Measurements from ENCODE around the gene ALDH6A1.
"Not testable (repeated sequence)": the region's sequence is repeated elsewhere in the genome, so short reads cannot be mapped to it uniquely, and the experiment has no call there.

Gene ALDH6A1

DNA sequence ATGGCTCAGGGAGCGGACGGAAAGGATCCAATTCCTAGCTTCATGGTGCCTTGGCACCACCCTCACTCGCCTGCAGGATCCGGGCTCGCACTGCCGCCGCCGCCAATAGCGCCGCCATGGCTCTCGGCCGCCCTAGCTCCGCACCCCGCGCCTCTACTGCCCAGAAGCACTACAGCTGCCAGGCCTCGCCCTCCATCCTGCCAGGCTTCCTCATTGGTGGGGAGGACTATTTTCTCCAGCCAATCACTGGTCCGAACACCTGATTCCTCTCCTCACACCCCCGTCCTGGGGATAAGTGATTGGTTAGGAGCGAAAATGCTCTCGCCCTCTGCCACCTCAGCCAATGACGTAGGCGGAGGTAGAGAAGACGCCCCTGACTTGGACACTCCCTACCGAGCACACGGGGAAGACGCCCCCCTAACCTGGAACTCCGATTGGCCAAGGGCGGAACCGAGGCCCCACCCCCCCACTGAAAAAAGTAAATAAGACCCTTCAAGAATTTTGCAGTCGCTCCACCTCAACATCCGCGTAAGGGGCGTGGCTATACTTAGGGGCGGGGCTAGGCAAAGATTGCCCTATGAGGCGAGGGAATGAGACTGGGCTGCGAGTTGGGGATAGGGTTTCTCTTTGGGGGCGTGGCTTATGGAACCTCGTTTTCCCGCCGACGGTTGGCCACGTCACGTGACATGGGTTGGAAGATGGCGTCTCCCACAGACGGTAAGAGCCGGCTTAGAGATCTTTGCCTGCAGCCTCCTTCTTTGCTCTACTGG, at the start of gene ALDH6A1, which contains the start of gene LIN52:
ALDH6A1 (minus strand) TSS at position 177 of the 770 bp plus-strand sequence; CDS start at position 118, 59 bp downstream.
LIN52 (plus strand) TSS at position 680 of the 770 bp plus-strand sequence; CDS start at position 699, 19 bp downstream.
- in situ Hi-C loops (cut with HindIII; ENCODE audit: low sequenced_read_pairs), result no loop called here

DNA sequence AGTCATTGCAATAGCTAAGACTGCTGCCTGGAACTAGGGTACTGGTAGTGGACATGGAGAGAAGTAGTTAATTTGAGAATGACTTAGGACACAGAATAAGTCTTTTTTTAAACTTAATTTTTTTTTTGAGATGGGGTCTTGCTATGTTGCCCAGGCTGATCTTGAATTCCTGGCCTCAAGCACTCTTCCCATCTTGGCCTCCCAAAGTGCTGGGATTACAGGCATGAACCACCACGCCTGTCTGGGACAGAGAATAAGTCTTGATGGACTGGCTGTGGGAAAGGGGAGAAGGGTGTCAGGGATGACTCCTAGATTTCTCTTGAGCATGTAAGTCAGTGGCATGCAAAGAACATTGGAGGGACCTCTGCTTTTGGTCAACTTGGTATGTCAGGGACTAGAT, 43.4 kb upstream of the ALDH6A1 start:
- in situ Hi-C loops (cut with HindIII; ENCODE audit: low sequenced_read_pairs), result no loop called here

DNA sequence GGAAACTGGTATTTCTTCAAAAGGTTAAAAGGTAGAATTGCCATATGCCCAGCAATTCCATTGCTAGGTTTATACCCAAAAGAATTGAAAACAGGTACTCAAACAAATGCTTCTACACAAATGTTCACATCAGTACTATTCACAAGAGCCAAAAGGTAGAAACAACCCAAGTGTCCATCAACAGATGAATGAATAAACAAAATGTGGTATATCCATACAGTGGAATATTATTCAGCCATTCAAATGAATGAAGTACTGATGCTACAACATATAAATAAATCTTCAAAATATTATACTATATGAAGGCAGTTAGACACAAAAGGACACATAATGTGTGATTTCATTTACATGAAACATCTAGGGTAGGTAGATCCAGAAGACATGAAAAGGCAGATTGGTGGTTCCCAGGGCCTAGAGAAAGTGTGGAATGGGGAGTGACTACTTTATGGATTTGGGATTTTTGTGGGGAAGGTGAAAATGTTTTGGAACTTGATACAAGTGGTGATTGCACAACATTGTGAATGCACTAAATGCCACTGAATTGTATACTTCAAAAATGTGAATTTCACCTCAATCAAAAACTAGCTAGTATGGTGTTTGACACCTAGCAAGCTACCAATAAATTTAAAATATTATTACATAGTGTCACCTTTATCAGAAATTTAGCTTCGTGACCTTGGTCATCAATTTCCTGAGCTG, 42.2 kb upstream of the ALDH6A1 start:
- in situ Hi-C loops (cut with HindIII; ENCODE audit: low sequenced_read_pairs), result no loop called here

DNA sequence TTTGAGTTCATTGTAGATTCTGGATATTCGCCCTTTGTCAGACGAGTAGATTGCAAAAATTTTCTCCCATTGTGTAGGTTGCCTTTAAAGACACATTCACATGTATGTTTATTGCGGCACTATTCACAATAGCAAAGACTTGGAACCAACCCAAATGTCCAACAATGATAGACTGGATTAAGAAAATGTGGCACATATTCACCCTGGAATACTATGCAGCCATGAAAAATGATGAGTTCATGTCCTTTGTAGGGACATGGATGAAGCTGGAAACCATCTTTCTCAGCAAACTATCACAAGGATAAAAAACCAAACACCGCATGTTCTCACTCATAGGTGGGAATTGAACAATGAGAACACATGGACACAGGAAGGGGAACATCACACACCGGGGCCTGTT, 41.2 kb upstream of the ALDH6A1 start:
- in situ Hi-C loops (cut with HindIII; ENCODE audit: low sequenced_read_pairs), result not testable (repeated sequence)

DNA sequence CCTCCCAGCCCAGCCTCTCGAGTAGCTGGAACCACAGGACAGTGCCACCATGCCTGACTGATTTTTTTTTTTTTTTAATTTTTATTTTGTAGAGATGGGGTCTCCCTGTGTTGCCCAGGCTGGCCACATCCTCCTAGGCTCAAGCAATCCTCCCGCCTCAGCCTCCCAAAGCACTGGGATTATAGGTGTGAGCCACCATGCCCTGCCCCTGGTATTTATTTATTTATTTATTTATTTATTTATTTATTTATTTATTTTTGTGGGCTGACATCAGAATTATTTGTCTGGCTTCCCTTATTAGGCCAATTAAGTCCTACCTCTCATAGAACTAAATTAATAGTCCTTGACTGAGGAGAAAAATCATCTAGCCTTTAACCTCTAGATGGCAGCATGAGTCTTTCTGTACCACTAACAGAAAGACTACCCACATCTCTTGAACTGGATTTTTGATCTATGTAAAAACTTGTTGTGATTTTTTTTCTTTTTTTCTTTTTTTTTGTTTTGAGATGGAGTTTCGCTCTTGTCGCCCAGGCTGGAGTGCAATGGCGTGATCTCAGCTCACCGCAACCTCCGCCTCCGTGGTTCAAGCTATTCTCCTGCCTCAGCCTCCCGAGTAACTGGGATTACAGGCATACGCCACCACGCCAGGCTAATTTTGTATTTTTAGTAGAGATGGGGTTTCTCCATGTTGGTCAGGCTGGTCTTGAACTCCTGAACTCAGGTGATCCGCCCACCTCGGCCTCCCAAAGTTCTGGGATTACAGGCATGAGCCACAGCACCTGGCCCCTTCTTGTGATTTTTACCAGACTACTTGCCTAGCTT, 27.4 kb upstream of the ALDH6A1 start:
- in situ Hi-C loops (cut with HindIII; ENCODE audit: low sequenced_read_pairs), result not testable (repeated sequence)

DNA sequence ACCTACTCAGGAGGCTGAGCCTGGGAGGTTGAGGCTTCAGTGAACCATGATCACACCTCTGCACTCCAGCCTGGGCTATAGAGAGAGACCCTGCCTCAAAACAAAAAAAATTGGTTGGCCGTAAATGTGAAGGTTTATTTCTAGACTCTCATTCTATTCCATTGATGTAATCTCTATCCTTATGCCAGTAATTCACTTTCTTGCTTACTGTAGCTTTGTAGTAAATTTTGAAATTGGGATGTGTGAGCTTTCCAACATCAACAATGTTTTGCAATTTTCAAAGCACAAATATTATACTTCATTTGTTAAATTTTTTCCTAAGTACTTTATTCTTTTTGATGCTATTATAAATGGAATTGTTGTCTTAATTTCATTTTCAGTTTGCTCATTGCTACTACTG, 25.1 kb upstream of the ALDH6A1 start:
- in situ Hi-C loops (cut with HindIII; ENCODE audit: low sequenced_read_pairs), result loop anchor here (5.0 kb wide), 1 partner anchor 52 kb away; no protein-coding TSS in a partner anchor

DNA sequence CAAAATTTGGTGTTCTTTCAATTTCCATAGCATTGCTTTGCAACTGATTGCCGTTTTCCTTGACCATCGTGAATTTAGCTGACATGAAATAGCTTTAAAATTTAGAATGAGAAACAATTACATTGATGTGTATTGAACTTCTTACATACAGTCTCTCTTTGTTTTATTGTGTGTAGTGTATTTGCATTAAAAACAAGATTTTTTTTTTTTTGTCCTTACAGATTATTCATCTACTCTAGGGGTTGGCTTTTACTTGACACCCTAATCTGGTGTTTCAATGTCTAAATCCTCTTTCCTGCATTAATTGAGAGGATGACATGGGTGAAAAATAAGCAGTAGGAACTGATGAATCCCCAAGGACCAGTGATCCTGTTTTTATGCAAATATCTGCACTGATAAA, 21.1 kb upstream of the ALDH6A1 start:
- in situ Hi-C loops (cut with HindIII; ENCODE audit: low sequenced_read_pairs), result loop anchor here (5.0 kb wide), 1 partner anchor 48 kb away; no protein-coding TSS in a partner anchor

DNA sequence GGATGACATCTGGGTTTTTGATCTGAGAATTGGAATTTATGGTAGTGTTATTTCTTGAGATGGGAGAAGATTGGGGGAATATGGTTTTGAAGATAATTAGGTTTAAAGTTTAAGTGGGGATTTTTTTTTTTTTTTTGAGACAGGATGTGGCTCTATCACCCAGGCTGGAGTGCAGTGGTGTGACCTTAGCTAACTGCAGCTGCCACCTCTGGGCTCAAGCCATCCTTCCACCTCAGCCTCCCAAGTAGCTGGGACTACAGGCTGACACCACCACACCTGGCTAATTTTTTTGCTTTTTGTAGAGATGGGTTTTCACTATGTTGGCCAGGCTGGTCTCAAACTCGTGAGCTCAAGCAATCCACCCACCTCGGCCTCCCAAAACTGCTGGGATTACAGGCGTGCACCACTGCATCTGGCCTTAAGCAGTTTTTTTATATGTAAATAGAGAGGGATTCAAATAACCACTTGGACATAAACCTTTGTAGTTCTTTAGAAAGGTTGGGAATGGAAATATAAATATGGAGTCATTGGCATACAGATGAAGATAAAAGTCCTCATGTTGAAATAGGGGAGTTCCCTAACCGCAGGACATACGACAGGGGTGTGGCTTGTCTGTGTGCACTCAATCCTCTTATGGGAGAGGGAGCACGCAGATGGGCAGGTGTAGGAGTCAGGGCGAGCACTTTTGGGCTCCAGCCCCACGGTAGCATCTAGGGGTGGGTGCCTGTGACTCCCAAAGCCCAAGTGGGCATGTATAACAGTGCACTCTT, 5.2 kb upstream of the ALDH6A1 start:
- in situ Hi-C loops (cut with HindIII; ENCODE audit: low sequenced_read_pairs), result no loop called here

DNA sequence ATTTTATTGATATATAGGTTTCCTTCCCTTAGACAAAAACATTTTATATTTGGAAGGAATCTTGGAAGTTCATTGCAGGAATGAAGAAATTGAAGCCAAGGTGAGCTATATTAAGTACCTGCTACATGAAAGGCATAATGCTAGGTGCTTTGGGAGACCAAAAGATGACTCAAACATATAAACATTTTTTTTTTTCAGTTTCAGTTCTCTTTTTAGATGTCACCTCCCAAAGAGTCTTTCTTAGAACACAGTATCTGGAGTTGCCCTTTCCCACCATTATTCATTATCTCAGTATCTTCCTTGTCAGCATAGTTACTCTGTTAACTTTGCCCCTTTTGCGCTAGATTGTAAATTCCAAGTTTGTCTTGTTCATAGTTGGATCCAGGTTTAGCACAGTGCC, 1.6 kb upstream of the ALDH6A1 start:
- in situ Hi-C loops (cut with HindIII; ENCODE audit: low sequenced_read_pairs), result no loop called here

DNA sequence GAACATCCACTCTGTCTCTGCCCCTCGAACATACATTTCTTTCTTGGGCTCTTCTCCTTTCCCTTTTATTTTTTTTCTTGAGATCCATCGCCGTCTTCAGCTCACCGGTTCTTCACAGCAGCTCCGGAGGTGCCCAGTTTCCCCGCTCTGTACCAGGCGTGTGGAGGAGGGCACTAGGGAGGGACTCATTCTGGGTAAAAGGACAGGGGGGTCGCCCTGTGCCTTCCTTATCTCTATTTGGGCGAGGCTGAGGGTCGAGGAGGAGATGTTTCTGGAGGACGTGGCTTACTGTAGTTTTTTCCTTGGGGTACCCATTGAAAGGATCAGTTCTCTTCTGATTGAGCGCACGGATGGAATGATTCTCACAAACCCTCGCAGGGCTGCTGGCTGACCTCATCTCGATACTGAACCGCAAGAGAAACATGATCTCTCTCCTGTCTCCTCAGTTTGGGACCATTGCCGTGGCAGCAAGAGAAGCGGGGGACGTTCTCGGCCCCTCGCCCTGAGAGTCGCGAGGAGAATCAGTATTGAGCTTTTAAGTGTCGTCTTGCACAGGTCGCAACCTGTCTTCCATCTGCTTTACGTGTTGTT, 889 bp upstream of the ALDH6A1 start:
- in situ Hi-C loops (cut with HindIII; ENCODE audit: low sequenced_read_pairs), result no loop called here

DNA sequence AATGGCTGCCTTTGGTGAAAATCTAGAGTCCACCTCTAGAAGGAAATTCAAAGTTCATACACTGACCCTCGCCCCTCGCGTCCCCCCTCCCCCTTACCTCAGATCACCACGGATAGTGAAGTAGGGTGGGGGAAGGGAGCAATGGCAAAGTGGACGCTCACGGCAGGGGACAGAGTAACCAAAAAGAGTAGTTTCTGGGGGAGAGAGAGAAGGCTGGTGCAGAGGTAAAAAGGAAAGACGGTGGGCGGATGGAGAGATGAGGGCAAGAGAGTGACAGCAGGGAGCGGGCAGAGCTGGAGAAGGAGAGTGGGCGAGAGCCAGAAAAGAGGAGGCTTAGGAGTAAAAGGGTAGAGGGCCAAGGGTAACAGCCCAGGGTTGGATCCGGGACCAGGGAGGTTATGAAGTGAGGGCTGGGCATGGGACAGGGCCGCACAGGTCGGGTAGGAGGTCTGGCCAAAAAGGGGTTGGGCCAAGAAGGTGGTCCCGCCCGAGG, 423 bp downstream of the ALDH6A1 start:
- in situ Hi-C loops (cut with HindIII; ENCODE audit: low sequenced_read_pairs), result no loop called here

DNA sequence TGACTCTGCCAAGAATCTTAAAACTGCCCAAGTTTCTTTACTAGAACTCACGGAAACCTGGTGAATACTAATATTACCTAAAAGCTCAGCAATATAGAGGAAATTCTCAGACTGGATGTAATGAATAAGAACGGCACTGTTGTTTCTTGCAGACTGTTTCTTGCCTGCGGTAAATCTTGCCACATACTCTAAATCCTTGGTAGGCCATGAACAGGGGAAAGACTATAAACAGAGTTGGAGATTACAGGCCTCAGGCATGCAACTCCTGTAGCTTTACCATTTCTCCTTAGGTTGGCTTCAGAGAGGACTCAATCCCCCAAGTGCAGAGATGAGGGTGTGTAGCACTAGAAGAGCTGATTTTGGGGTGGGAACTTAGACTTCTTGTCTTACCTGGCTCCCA, 1.1 kb downstream of the ALDH6A1 start:
- in situ Hi-C loops (cut with HindIII; ENCODE audit: low sequenced_read_pairs), result no loop called here

DNA sequence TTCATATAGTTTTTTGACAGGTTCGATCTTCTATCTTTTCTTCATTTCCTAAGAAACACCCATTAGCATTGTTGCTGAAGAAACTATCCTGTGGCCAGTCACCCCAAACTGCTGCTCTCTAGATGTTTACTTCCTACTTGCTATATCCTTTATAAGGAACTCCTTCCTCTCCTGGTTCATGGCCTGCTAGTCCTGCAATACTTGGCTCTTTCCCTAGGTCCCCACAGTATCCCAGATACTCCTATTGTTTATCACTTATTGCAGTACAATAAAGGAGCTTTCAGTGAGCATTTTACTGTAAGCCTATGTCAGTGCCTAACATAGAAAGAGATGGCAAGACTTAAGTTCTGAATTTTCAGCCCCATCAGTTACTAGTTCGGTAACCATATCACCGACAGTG, 2.8 kb downstream of the ALDH6A1 start:
- in situ Hi-C loops (cut with HindIII; ENCODE audit: low sequenced_read_pairs), result no loop called here

DNA sequence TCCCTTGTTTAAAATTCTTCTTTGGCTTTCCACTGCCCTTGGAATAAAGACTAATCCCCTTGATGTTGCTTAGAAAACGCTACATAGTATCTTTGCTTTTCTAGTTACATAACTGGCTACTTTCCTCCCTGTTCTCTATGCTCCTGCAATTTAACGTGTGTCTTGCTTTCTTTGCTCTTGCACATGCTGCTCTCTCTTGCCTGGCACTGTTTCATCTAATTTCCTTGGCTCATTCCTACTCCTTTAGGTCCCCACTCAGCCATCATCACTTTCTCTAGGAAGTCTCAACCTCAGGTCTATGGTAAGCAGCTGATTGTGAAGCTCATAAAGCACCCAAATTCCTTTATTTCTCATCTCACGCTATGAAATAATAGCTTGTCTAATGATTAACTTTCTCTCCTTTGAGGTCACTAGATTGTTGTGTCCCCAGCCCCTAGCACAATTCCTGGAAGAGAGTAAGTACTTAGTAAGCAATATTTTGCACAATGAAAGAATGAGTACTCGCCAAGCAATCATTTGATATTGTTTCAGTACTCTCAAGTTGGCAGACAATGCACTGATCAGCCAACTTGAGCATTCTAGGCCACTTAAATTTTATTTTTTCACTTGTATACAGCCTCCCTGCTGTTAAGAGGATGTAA, 3.3 kb downstream of the ALDH6A1 start:
- in situ Hi-C loops (cut with HindIII; ENCODE audit: low sequenced_read_pairs), result no loop called here

DNA sequence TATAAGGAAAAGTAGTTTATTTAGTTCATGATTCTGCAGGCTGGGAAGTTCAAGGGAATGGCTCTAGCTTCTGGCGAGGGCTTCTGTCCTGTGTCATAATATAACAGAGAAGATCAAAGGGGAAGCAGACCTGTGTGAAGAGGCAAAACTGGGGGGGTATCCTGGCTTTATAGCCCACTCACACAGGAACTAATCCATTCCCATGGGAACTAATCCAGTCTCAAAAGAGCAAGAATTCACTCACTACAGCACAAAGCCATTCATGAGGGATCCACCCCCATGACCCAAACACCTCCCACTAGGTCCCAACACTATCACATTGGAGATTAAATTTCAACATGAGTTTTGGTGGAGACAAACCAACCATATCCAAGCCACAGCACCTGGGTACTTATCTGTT, 6.9 kb downstream of the ALDH6A1 start:
- in situ Hi-C loops (cut with HindIII; ENCODE audit: low sequenced_read_pairs), result no loop called here

DNA sequence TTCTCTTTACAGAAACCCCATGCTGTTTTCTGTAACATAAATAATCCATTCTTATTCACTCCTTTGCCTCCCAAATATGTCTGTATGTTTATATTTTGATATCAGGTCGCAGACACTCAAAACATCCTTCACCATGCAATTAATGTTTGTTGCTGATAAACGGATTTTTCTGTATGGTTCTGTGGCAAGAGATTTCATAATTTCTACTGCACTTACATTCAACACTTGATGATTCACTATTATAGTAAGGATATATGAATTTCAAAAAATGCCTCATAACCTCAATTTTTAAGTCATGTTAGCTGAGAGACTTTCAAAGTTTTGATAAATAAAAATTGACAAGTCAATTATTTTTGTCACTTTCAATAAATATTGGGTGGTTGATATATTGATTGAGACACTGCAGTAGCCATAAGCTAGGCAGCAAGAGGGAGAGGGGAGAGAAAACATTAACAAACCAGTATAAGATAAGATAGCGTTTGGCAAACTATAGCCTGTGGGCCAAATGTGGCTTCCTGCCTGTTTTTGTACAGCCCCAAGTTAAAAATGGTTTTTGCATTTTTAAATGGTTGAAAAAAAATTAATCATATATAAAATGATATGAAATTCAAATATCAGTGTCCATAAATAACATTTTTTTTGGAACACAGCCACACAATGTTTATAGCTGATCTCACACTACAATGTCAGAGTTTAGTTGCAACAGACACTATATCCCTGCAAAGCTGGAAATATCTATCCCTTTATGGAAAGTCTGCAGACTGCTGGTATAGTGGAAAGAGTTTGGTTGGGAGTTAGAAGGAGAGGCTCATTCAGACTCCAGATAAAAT, 18.3 kb downstream of the ALDH6A1 start:
- in situ Hi-C loops (cut with HindIII; ENCODE audit: low sequenced_read_pairs), result no loop called here

DNA sequence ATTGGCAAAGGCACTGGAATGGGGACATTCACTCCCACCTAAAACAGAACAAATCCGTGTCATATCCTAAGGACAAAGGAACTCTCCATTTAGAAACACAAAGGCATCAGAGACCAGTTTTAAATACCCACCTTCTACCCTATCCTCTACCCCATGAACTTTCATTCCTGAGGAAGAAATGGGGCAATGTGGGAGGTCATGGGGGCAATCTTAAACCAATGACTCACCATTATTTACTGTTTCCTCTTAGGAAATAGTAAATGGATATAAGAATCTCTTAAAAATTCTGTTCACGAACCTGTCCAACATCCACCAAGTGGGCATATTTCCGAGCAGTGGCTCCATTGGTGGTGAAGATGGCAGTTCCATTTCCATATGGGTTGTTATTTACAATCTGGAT, 19.4 kb downstream of the ALDH6A1 start:
- in situ Hi-C loops (cut with HindIII; ENCODE audit: low sequenced_read_pairs), result no loop called here

DNA sequence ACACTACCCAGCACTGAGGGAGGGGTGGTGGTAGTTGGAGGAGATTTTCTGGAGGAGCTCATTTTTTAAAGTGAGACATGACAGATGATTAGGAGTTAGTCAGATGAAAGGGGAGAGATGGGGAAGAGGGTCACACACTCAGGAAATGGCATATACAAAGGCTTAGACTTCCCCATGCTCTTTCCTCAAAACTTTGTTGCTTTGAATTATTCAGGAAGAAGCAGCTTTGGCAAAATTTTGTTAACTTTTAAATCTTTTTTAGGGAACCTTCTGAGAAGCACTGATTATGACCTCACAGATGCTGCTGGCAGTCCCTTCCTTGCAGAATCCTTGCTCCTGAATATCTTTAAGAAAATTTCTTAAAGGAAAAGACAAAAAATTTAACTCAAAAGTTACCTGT, 19.8 kb downstream of the ALDH6A1 start:
- in situ Hi-C loops (cut with HindIII; ENCODE audit: low sequenced_read_pairs), result no loop called here

DNA sequence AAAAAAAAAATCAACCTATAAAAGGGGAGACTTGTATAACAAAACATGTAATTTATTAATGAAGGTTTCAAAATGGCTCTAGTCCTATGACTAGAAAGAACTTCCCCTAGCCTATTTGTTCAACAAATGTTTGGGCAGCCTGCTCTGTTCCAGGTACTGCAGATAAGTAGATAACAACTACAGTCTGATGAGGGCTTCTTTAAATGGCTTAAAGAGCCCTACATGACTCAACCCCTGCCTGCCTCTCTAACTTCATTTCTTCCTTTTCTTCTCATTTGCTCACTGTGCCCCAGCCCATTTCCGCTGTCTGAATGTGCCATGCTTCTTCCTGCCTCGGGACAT, 21.5 kb downstream of the ALDH6A1 start:
- in situ Hi-C loops (cut with HindIII; ENCODE audit: low sequenced_read_pairs), result no loop called here
